Caco-2 (cell line): ENCODE results near the gene CAMSAP1. TPM values are rescaled to one million over a fixed set of nuclear protein-coding genes. Genes with fewer than 3 reads are reported as not detected.

Source experiments
- BruUV-seq: library from RNA; stranded (reverse); fragments of 400-500 nt; replicated peaks from 2 replicates; lab custom pipeline; 2021; lab: Mats Ljungman, UMichigan
- CTCF ChIA-PET: fragments of 300-600 bp; sonication (Branson Sonifier 250); formaldehyde crosslinking; loops from one replicate; lab custom pipeline; 2022; ENCODE audit warnings: antibody characterized with exemption; lab: Charles Lee
- POLR2A ChIA-PET: fragments of 300-600 bp; sonication (Branson Sonifier 250); formaldehyde crosslinking; loops from one replicate; lab custom pipeline; 2022; ENCODE audit warnings: antibody characterized with exemption; lab: Charles Lee
- DNase-seq, 2 experiments: peaks; one replicate each; pipeline versions ENCODE4 v3.0.0 to v3.0.0-alpha.2; 2020 to 2022
- H3K27me3 ChIP-seq: replicated peaks from 2 replicates; pipeline ENCODE4 v1.6.0; 2011; ENCODE audit warnings: low read length; ENCODE audit not compliant: control insufficient read depth, insufficient read depth
- H3K36me3 ChIP-seq: 2 replicates; pipeline ENCODE4 v1.5.1; 2011; ENCODE audit warnings: low read length; ENCODE audit not compliant: control insufficient read depth, insufficient read depth
- H3K4me1 ChIP-seq: fragments of 250-450 bp; sonication (Bioruptor Pico); 2 replicates; pipeline ENCODE4 v1.5.1; 2020; ENCODE audit warnings: mild to moderate bottlenecking
- H3K4me3 ChIP-seq: 2 replicates; pipeline ENCODE4 v1.5.1; 2011; ENCODE audit warnings: low read depth, mild to moderate bottlenecking, control low read depth, low read length
- H3K9me3 ChIP-seq: fragments of 250-450 bp; sonication (Bioruptor Pico); 2 replicates; pipeline ENCODE4 v1.5.1; 2020; ENCODE audit warnings: mild to moderate bottlenecking, moderate library complexity
- H3K27ac Mint-ChIP-seq: one replicate; pipeline ENCODE4 v1.8.0; 2022; ENCODE audit warnings: mixed read lengths; ENCODE audit not compliant: unreplicated experiment
- H3K27me3 Mint-ChIP-seq: one replicate; pipeline ENCODE4 v1.8.0; 2022; ENCODE audit warnings: mixed read lengths; ENCODE audit not compliant: insufficient read depth, unreplicated experiment
- H3K36me3 Mint-ChIP-seq: one replicate; pipeline ENCODE4 v1.8.0; 2022; ENCODE audit warnings: mild to moderate bottlenecking, mixed read lengths; ENCODE audit not compliant: insufficient read depth, unreplicated experiment
- H3K4me1 Mint-ChIP-seq: one replicate; pipeline ENCODE4 v1.8.0; 2022; ENCODE audit warnings: low read depth, mixed read lengths; ENCODE audit not compliant: unreplicated experiment
- H3K4me3 Mint-ChIP-seq: one replicate; pipeline ENCODE4 v1.8.0; 2022; ENCODE audit warnings: mild to moderate bottlenecking, moderate library complexity, mixed read lengths; ENCODE audit not compliant: unreplicated experiment
- H3K9me3 Mint-ChIP-seq: one replicate; pipeline ENCODE4 v1.8.0; 2022; ENCODE audit warnings: mixed read lengths; ENCODE audit not compliant: unreplicated experiment
- CTCF ChIP-seq, 2 experiments: fragments of 200-600 bp in 1 of 2; IDR thresholded peaks; 1 replicate in 1 of 2; 2 replicates in 1 of 2; pipeline versions ENCODE4 v1.5.1 to v1.8.0; 2011 to 2022; ENCODE audit warnings: antibody characterized with exemption in 1 of 2, control low read depth in 1 of 2, inconsistent platforms in 1 of 2, low read depth in 1 of 2, low read length in 1 of 2, mild to moderate bottlenecking in 1 of 2, moderate library complexity in 1 of 2; ENCODE audit not compliant: insufficient read depth in 1 of 2, severe bottlenecking in 1 of 2, unreplicated experiment in 1 of 2
- intact Hi-C: fragments of 100-400 bp; cut with micrococcal nuclease; formaldehyde crosslinking; loops from one replicate; pipeline ENCODE4 v1.10.0; 2022; ENCODE audit not compliant: unreplicated experiment
- total RNA-seq: library from RNA; stranded (reverse); gene quantifications from 2 replicates; pipeline ENCODE4 v1.2.3, GENCODE V29; 2022

Gene CAMSAP1
- total RNA-seq, 1 experiment from 2014 or later, result 31.3 TPM

GRCh38 chr9:135851748-135852147, 55.6 kb downstream of the CAMSAP1 start:
- Histone ChIP-seq H3K36me3 (no peaks in the 10 kb centered on the region; the same call in 1 of the 2 replicates), H3K9me3 (no peaks in the 10 kb centered on the region), H3K4me3 (no peak overlapping the region), H3K4me1 (peaks cover 19% of the 10 kb centered on the region), H3K27me3 (no peaks in the 10 kb centered on the region)
- Mint-ChIP-seq H3K27ac (peak overlapping the region; percentile 47), H3K36me3 (peaks cover 27% of the 10 kb centered on the region), H3K4me1 (peaks cover 8% of the 10 kb centered on the region), H3K27me3 (no peaks in the 10 kb centered on the region), H3K4me3 (no peak overlapping the region), H3K9me3 (no peaks in the 10 kb centered on the region)
- POLR2A ChIA-PET, result no interaction called here
- DNase-seq, result no peak
- no peak for TF ChIP-seq CTCF (IDR thresholded peaks at IDR 0.05; ENCODE audit: insufficient read depth in 1 of 2, low read depth in 1 of 2, low read length in 1 of 2, severe bottlenecking in 1 of 2, unreplicated experiment in 1 of 2)
- no TSS peak for BruUV-seq
- CTCF ChIA-PET, result no interaction called here
- intact Hi-C loops, result no loop called here

- Mint-ChIP-seq H3K4me1 (peaks cover 8% of the 10 kb centered on the region), H3K4me3 (no peak overlapping the region), H3K27me3 (no peaks in the 10 kb centered on the region), H3K9me3 (peaks cover 10% of the 10 kb centered on the region), H3K36me3 (peaks cover 32% of the 10 kb centered on the region), H3K27ac (no peak overlapping the region)
- Histone ChIP-seq H3K27me3 (no peaks in the 10 kb centered on the region), H3K4me1 (peaks cover 19% of the 10 kb centered on the region), H3K4me3 (no peak overlapping the region), H3K36me3 (no peaks in the 10 kb centered on the region), H3K9me3 (0 out of 2 replicates have a peak, but pooled peaks cover 4% of the 10 kb centered on the region)
- intact Hi-C loops, result no loop called here
- no peak for TF ChIP-seq CTCF (IDR thresholded peaks at IDR 0.05; ENCODE audit: insufficient read depth in 1 of 2, low read depth in 1 of 2, low read length in 1 of 2, severe bottlenecking in 1 of 2, unreplicated experiment in 1 of 2)
- BruUV-seq, result no TSS peak
- ChIA-PET POLR2A (no interaction called here), CTCF (no interaction called here)
- peak; percentile 51 to 53 for DNase-seq
These were observed 56.6 kb downstream of the CAMSAP1 start for GRCh38 chr9:135850737-135851136.

- no peak overlapping the region for H3K4me3 ChIP-seq
- H3K27me3 ChIP-seq, result no peaks in the 10 kb centered on the region
- intact Hi-C loops, result no loop called here
- Mint-ChIP-seq H3K36me3 (peaks cover 37% of the 10 kb centered on the region), H3K27me3 (no peaks in the 10 kb centered on the region), H3K4me3 (no peak overlapping the region), H3K9me3 (peaks cover 26% of the 10 kb centered on the region), H3K27ac (no peak overlapping the region), H3K4me1 (peaks cover 8% of the 10 kb centered on the region)
- POLR2A ChIA-PET, result no interaction called here
- no peak for TF ChIP-seq CTCF (IDR thresholded peaks at IDR 0.05; ENCODE audit: insufficient read depth in 1 of 2, low read depth in 1 of 2, low read length in 1 of 2, severe bottlenecking in 1 of 2, unreplicated experiment in 1 of 2)
- no peak for DNase-seq
- H3K4me1 ChIP-seq, result peaks cover 19% of the 10 kb centered on the region
- H3K9me3 ChIP-seq, result peaks cover 8% of the 10 kb centered on the region; the same call in 1 of the 2 replicates
- BruUV-seq, result no TSS peak
- CTCF ChIA-PET, result no interaction called here
- no peaks in the 10 kb centered on the region for H3K36me3 ChIP-seq
These were observed 58.2 kb downstream of the CAMSAP1 start for GRCh38 chr9:135849181-135849580.
